Activated CD8-positive, alpha-beta memory T cell treated with anti-CD3 and anti-CD28 coated beads, Interleukin-2, amount 50 U/mL, for 1 hour (primary cell): ENCODE data around the gene NDUFV3.
"Not testable (repeated sequence)": the region's sequence is repeated elsewhere in the genome, so short reads cannot be mapped to it uniquely, and the experiment has no call there.

Experiments used
- DNase-seq: peaks from one replicate; pipeline ENCODE4 v3.0.0-alpha.2; 2020; ENCODE audit errors: extremely low read depth

The NDUFV3 gene

DNA sequence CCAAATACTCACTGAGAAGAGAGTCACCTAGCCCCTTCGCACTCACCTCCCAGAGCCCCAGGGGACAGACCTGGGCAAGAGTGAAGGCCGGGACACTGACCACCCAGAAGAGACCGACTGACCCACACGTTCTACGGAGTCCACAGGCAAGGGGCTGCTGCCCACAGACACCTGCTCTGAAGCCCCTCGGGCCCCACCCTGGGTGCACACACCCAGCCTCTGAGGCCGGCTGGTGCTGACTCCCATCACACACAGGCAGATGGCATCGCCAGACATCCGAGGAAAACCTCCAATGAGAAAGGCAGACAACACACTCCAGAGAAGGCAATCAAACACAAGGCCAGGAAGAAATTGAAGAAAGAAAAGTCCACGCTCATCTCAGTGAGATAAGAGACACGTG lies 35.9 kb upstream of the NDUFV3 start:
- DNase-seq = no peak

GRCh38 chr21:42858185-42858847 lies 34.8 kb upstream of the NDUFV3 start:
- no peak for DNase-seq

DNA sequence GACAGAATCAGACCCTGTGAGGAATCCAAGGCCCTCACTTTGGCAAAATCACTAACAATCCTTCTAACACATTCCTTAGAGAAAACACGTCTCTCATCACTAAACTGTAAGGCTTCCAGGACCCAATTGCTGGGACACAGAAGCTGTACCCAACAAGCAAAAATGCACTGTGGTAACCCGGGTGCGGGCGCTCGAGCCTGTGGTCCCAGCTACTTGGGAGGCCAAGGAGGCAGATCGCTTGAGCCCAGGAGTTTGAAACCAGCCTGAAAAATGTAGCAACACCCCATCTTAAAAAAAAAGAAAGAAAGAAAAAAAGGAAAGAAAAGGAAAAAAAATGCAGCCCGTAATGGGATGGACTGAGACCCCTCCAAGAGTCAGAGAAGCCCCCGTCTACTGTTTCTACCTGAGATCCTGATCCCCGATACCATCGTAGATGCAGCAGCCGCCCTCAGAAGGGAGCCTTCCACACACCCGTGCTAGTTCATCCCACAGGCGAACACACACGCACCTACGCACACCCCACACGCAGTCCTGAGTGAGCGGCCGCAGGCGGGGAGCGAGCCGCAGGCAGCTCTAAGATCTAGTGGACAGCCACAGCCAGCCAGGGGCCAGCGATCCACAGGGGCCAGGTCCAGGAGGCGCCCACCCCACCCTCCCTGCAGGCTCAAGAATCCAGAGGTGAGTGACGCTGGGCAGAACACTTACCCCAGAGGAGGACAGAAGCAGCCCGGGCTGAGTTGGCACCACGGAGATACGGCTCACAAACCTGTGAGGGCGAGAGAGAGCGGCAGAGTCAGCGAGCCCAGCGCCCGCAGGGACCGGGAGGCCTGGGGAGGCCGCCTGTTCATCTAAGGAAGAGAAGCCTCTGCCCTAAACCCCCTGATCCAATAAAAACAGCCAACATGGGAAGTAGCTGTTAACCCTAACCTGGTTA lies 33.9 kb upstream of the NDUFV3 start:
- no peak for DNase-seq

DNA sequence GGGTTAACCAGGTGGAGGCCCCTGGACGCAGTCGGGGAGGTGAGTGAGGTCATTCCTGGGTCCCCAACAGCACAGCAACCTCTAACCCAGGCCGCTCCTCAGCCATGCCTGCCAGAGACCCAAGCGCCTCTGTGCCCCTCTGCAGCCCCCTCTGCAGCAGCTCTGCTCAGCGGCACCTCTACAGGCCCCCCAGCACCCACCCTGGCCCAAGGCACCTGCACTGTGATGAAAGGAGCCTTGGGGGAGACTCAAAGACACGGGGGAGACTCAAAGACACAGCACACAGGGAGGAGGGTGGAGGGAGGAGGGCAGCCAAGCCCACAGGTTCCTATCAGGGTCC lies 33.2 kb upstream of the NDUFV3 start:
- no peak for DNase-seq

- no peak for DNase-seq
These were observed 32.8 kb upstream of the NDUFV3 start for GRCh38 chr21:42860345-42860744.

DNA sequence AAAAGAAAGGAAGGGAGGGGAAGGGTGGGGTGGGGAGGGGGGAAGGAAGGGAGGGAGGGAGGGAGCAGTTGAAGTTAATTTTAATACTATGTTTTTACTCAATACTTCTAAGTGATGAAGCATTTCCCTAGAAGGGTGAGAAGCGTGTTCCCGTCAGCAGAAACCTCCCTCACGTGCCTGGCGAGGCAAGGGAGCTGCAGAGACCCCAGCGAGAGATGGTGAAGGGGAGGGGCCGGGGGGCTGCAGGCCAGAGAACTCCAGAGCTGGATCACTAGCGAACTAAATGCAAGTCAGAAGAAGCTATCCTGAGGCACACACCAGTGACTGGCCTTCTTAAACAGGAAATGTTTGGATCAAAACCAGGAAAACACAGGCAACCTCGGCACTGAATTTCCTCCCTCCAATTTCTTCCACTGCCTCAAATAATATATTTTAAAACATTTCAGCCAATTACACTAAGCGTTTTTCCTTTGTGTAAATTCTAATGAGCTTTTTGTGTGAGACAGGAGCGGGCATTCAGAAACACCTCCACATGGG lies 31.7 kb upstream of the NDUFV3 start:
- DNase-seq = no peak

- DNase-seq = no peak
These were observed 31.2 kb upstream of the NDUFV3 start for GRCh38 chr21:42861848-42862400.

DNA sequence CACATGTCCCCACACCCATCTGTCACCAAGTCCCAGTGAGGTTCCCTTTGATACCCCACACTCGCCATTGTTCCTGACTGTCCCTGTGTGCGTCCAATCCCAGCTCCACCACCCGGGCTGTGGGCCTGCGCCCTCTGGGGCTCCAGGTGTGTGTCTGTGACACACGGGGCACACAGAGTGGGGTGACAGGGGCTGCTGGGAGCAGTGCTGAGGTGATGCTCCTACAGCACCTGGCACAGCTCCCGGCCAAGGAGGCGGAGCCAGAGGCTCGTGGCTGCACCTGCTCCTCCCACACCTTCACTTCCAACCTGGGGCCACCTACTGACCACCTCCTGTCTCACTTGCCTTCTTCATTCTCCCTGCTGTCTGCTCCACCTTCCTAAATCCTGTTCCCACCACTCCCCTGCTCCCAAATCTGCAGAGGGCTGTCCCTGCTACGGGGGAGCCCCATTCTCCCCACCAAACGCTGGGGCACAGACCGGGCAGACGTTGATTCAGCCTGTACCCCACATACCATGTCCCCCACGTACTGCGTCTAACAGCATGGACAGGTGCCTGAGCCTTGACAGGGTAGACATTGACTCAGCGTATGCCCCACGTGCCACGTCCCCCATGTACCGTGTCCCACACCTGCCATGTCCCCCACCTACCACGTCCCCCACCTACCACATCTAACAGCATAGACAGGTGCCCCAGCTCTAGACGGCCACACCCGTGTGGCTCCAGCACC lies 30.2 kb upstream of the NDUFV3 start:
- DNase-seq = no peak

GRCh38 chr21:42863504-42863870 lies 29.6 kb upstream of the NDUFV3 start:
- no peak for DNase-seq

DNA sequence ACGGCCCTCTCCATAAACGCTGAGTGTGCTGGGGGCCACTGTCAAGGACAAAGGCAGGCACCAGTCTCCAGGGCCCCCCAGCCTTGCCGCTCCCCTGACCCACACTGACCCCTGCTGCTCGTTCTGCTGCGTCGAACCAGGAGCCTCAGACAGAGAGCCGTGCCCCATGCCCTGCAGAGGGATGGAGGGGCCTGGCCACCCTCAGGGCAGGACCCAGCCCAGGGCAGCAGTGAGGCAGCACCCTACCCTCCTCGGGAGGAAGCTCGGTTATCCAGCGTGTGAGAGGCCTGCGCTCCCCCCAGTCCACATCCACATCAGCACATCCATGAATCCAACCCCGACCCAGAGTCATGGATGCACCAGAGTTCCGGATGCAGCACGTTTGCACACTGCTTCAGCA lies 28.8 kb upstream of the NDUFV3 start:
- DNase-seq = no peak

DNA sequence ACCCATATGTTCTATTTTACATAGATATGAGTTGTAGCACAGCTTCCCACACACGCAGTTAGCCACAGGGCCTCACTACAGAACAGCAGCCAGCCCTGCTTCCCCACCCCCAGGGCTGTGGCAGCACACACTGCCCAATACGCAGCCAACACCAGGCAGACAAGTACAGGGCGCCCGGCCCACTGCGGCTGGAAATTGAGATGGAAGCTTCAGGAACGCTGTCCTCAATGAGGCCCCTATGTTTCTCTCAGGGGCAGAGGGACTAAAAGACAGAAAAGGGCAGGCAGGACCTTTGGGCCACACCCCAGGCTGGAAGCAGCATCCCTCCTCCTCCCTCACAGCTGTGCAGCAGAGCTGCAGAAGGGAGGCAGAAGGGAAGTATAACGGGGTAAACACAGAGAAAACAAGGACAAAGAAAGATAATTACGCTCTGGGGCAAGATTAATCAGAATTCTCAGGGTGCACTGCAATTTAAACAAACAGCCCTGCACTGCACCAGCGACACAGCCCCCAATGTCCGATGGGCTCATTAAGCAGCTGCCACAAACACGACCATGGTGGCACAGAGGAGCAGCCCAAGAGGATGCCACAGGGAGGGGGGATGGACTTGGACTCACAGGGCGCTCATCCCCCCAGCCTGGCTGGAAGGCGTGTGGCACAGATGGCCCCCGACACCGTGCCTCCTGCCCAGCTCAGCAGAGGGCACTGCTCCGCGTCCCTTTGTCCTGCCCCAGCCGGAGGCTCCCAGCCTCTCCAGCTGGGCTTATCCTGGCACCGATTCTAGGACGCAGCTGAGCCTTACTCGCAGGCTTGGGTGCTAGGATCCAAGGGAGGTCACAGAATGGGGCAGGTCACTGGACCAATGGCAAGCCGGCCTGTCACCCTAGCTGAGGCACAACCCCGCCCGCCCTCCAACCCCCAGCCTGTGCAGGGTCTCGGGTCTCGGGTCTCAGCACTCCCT lies 28.0 kb upstream of the NDUFV3 start:
- DNase-seq = no peak

GRCh38 chr21:42865776-42866160 lies 27.3 kb upstream of the NDUFV3 start:
- DNase-seq = no peak

- DNase-seq = no peak
These were observed 24.9 kb upstream of the NDUFV3 start for GRCh38 chr21:42868196-42868595.

DNA sequence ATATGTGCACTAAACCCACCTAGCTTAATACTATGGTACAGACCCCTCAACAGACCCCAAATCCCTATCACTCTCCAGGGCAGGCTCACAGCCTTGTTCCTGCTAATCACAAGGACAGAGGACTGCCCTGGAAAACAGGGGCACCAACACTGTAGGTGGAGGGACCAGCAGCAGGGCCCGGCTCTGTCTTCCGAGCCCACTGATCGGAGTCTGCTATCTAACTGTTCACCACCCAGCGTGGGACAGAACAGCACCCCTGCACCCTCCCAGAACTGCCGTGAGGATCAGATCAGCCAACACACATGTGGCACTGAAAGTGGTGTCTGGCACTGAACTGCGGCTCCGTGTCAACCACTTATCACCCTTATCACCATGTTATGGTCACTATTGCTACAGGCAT lies 20.0 kb upstream of the NDUFV3 start:
- no peak for DNase-seq

DNA sequence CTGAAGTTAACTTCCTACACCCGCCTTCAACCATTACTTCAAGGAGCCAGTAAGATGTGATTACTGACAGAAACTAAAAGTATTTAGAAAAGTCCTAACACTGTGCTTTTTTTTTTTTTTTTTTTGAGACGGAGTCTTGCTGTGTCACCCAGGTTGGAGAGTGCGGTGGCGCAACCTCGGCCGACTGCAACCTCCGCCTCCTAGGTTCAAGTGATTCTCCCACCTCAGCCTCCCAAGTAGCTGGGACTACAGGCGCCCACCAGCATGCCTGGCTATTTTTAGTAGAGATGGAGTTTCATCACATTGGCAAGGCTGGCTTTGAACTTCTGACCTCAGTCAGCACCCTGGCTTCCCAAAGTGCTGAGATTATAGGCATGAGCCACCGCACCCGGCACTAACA lies 17.3 kb upstream of the NDUFV3 start:
- not testable (repeated sequence) for DNase-seq

- no peak for DNase-seq
These were observed 14.5 kb upstream of the NDUFV3 start for GRCh38 chr21:42878678-42878992.

GRCh38 chr21:42878993-42879787 lies 13.9 kb upstream of the NDUFV3 start, which contains the start of gene WDR4:
TSS of gene WDR4 (minus strand) at chr21:42879539. CDS start at chr21:42879495, 44 bp downstream.
- DNase-seq = peak; percentile 96

DNA sequence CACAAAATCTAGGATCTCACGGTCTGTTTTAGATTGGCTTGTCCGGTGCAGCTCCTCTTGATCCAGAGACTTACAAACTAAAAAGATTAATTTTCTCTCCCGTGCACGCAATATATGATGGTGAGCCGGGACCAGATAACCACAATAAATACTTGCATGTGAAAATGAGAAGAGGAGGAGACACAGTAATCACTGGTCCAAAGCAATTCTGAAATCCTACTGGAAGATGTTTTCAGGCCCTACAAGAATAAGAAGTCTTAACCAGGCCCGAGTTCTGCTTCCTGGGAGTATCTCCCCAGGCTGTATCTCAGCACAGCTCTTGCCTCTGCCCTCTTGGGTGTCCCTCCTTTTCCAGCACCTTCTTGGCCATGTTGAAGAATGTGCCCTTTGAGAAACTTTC lies 12.8 kb upstream of the NDUFV3 start:
- DNase-seq = no peak

DNA sequence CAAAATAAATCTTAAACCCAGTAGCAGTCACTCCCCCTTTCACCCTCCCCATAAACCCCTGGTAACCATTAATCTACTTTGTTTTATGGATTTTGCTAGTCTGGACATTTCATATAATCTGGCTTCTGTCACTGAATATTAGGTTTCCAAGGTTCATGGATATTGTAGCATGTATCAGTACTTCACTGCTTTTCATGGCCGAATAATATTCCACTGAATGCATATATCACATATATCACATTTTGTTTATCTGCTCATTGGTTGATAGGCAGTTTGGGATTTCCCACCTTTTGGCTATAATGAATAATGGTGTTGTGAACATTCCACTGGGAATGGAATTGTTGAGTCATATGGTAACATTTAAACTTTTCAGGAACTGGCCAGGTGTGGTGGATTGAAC lies 9.2 kb upstream of the NDUFV3 start:
- no peak for DNase-seq

- no peak for DNase-seq
These were observed 5.8 kb upstream of the NDUFV3 start for GRCh38 chr21:42887326-42887725.
